GM18951 (cell line): Measurements from ENCODE around the gene LYL1.

ENCODE experiments used
- POLR2A ChIP-seq: IDR thresholded peaks from 4 replicates; pipeline ENCODE4 v1.6.1; 2011; ENCODE audit warnings: mild to moderate bottlenecking; ENCODE audit not compliant: insufficient read length, insufficient read depth; ENCODE audit errors: extremely low read depth
- in situ Hi-C: fragments of 300-500 bp; cut with MboI; formaldehyde crosslinking; loops from one replicate; pipeline ENCODE4 v1.12.0; 2022; ENCODE audit warnings: low sequenced_read_pairs, mixed read lengths, inconsistent platforms; ENCODE audit not compliant: unreplicated experiment

The LYL1 gene

DNA sequence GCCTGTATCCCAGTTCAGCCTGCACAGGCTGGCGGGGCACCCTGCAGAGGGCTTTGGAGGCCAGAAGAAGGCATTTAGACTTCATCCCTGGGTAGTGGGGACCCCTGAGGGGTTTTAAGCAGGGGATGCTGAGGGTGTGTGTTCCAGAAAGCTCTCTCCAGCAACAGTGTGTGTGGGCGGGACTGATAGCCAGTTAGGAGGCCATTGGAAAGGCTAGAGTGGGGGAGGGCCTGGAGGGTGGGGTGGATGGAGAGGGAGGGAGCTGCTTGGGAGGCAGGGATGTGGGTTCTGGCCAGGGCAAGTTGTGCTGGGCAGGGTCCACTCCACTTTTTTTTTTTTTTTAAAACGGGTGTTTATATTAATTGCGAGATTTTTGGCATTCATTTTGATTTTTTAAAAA, 28.3 kb downstream of the LYL1 start:
- in situ Hi-C loops, result no loop called here
- TF ChIP-seq POLR2A, result no peak

- no peak for TF ChIP-seq POLR2A
- in situ Hi-C loops, result no loop called here
These were observed 29.4 kb downstream of the LYL1 start for GRCh38 chr19:13073263-13073662.

- no peak for TF ChIP-seq POLR2A
- in situ Hi-C loops, result no loop called here
These were observed 30.3 kb downstream of the LYL1 start for GRCh38 chr19:13072188-13072908.

GRCh38 chr19:13071444-13072187, 31.0 kb downstream of the LYL1 start:
- TF ChIP-seq POLR2A, result no peak
- in situ Hi-C loops, result no loop called here

DNA sequence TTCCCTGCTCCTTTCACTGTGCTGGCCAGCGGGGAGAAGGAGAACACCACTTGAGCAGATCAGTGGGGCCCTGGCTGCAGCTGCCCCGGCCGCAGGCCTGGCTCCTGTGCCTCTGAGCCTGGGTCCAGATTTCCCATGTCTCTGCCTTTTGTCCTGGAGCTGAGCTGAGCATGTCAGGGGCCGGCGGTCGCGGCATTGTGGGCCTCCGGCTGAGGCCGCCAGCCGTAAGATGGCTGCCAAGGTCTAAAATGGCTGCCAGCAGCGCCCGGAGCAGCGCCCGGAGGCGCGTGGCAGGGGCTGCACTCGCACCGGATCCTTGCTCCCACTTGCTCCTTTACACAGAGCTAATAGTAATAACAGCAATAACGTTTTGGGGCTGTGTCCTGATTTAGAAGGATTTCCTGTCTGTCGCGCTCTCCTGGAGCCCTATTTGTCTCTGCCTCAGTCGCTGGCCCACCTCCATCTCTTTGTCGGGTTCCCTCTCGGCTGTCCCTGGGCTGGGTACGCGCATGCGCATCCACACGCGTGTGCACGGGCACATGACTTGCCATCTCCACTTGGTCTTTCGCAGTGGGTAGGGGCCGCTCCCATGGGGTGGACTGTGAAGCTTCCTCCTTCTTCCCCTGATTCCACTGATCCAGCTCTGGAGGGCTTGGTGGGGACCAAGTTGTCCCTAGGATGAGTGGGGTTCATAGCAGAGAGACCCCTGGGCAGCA, 32.1 kb downstream of the LYL1 start:
- TF ChIP-seq POLR2A, result no peak
- in situ Hi-C loops, result no loop called here

DNA sequence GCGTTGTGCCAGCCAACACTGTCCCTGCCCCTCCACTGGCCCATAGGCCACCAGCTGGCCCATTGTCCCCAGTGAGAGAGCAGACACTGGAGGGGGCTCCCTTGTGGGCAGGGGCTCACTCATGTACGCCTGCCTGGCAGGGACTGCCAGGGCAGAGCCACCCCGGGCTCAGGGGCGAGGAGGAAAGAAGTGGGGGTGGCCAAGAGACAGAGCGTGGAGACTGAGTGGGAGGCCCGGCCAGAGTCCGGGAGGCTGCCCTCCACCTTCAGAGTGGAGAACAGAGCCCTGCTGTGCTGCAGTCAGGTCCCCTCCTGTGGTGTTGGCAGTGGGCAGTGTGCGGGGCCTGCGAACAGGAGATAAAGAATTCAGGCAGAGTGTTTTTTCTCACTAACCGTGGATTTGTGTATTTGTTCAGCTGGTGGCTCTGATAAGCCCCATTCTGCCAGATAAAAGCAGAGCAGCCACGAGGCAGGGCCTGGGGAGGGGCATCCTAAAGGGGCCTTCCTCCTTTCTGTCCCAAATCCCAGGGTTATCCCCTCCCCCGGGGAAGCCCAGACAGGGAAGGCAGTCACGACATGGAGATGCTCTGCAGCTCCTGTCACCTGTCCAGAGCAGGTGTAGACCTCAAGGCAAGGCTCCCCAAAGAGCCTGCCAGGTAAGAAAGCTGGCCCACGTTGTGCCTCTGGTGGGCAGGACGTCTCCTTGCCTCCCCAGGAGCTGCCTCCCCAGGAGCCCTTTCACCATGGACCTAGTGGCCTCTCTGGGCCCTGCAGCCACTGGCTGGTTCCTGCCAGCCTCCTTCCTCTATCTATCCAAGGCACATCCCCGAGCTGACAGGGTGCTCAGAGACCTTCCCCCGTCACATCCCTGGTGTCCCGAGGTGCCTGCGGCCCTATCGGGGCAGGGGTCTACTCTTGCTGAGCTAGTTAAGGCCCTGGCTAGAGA, 33.0 kb downstream of the LYL1 start:
- no peak for TF ChIP-seq POLR2A
- in situ Hi-C loops, result no loop called here

GRCh38 chr19:13068085-13068846, 34.4 kb downstream of the LYL1 start:
- in situ Hi-C loops, result no loop called here
- no peak for TF ChIP-seq POLR2A

- in situ Hi-C loops, result no loop called here
- TF ChIP-seq POLR2A, result no peak
These were observed 35.5 kb downstream of the LYL1 start for GRCh38 chr19:13066933-13067807.

- in situ Hi-C loops, result no loop called here
- no peak for TF ChIP-seq POLR2A
These were observed 36.4 kb downstream of the LYL1 start for GRCh38 chr19:13066226-13066625.

- TF ChIP-seq POLR2A, result no peak
- in situ Hi-C loops, result no loop called here
These were observed 38.6 kb downstream of the LYL1 start for GRCh38 chr19:13064092-13064489.

DNA sequence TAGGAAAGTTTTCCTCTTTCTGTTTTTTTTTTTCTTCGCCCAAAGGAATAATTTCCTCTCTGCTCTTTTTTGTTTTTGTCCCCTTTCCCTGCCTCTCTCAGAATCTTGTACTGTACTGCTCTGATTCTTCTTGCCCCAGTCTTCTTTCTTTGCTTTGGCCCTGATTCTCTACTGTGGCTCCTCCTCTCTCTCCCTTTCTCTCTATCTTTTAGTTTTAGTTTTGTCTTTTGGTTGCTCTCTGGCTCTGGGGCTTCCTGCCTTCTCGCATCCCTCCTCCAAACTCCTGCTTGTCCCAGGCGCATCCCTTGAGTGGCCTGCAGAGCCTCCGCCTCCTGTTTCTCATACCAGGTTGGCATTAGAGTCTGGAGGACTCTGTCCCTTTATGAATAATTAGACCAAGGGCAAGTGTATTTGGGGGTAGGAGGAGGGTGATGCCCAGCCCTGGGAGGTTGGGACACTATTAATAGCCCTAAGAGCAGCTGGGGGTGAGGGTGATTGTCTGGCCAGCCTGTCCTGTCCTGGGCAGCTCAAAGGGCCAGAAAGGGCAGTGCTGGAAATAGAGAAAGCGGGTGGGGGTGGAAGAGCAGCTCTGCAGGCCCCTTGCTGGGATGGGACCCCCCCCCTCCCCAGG, 39.1 kb downstream of the LYL1 start:
- no peak for TF ChIP-seq POLR2A
- in situ Hi-C loops, result no loop called here
